AG04450 (cell line): ENCODE measurements around the gene CYTL1. TPM values are rescaled to one million over a fixed set of nuclear protein-coding genes. Genes with fewer than 3 reads are reported as not detected.

Experiments used
- CTCF ChIA-PET: fragments of 300-600, 350-600 bp; formaldehyde crosslinking; extraction: SDS; loops from one replicate; lab custom pipeline; 2022; ENCODE audit warnings: antibody characterized with exemption, inconsistent platforms; lab: Charles Lee
- POLR2A ChIA-PET: fragments of 350-600 bp; formaldehyde crosslinking; extraction: SDS; loops from one replicate; lab custom pipeline; 2021; ENCODE audit warnings: antibody characterized with exemption, inconsistent platforms; lab: Yijun Ruan, JAX
- DNase-seq: peaks from one replicate; pipeline ENCODE4 v3.0.0-alpha.2; 2011; ENCODE audit warnings: low read depth, low spot score
- H3K27ac ChIP-seq: one replicate; pipeline ENCODE4 v1.5.1; 2012; ENCODE audit warnings: low read depth, low read length, control low read depth
- H3K27me3 ChIP-seq: one replicate; pipeline ENCODE4 v1.6.0; 2012; ENCODE audit warnings: low read length; ENCODE audit not compliant: control insufficient read depth, insufficient read depth
- H3K4me3 ChIP-seq: 2 replicates; pipeline ENCODE4 v1.5.1; 2011; ENCODE audit warnings: mild to moderate bottlenecking, low read depth, low read length, control low read depth
- H3K9me3 ChIP-seq: 2 replicates; pipeline ENCODE4 v1.5.1; 2012; ENCODE audit warnings: low read length; ENCODE audit not compliant: control insufficient read depth, insufficient read depth
- CTCF ChIP-seq: IDR thresholded peaks from 2 replicates; pipeline ENCODE4 v1.5.1; 2011; ENCODE audit warnings: low read depth, low read length, control low read depth, inconsistent platforms
- polyA plus RNA-seq: library from polyadenylated mRNA; depleted of rRNA; stranded (reverse); fragments of >200 nt; gene quantifications from 2 replicates; pipeline ENCODE4 v1.2.3, GENCODE V29; 2011

The CYTL1 gene
- polyA plus RNA-seq, 1 experiment: 30.0 TPM

GRCh38 chr4:4994312-4995097 lies 24.8 kb downstream of the CYTL1 start:
- ChIA-PET CTCF (interaction anchor here (0.7 to 1.7 kb wide), 11 partner anchors 13 to 1005 kb away, joined by 3 to 7 read pairs (median 4); partner anchors contain the start of gene STK32B), POLR2A (no interaction called here)
- Histone ChIP-seq H3K27me3 (peaks cover 8% of the 10 kb centered on the region), H3K4me3 (no peak overlapping the region), H3K27ac (no peak overlapping the region), H3K9me3 (no peaks in the 10 kb centered on the region)
- no peak for DNase-seq
- no peak for TF ChIP-seq CTCF

- Histone ChIP-seq H3K27me3 (peaks cover 6% of the 10 kb centered on the region), H3K9me3 (no peaks in the 10 kb centered on the region), H3K4me3 (no peak overlapping the region), H3K27ac (no peak overlapping the region)
- CTCF ChIA-PET: interaction anchor here (1.1 to 1.4 kb wide), 2 partner anchors 58 to 474 kb away, joined by 3 to 6 read pairs; no protein-coding TSS in a partner anchor
- TF ChIP-seq CTCF: no peak
- no peak for DNase-seq
- POLR2A ChIA-PET: no interaction called here
Observed at GRCh38 chr4:4992833-4993232, 26.4 kb downstream of the CYTL1 start.

GRCh38 chr4:4991541-4992099 lies 27.6 kb downstream of the CYTL1 start:
- peak overlapping the region; percentile 21 for H3K27ac ChIP-seq
- peaks cover 6% of the 10 kb centered on the region for H3K27me3 ChIP-seq
- DNase-seq: no peak
- ChIA-PET POLR2A (no interaction called here), CTCF (interaction anchor here (0.6 to 1.4 kb wide), 3 partner anchors 59 to 500 kb away, joined by 3 to 6 read pairs (median 4); no protein-coding TSS in a partner anchor)
- no peaks in the 10 kb centered on the region for H3K9me3 ChIP-seq
- no peak overlapping the region for H3K4me3 ChIP-seq
- no peak for TF ChIP-seq CTCF

- H3K27ac ChIP-seq: peak overlapping the region; percentile 21
- H3K9me3 ChIP-seq: no peaks in the 10 kb centered on the region
- DNase-seq: no peak
- CTCF ChIA-PET: no interaction called here
- H3K4me3 ChIP-seq: no peak overlapping the region
- TF ChIP-seq CTCF: no peak
- POLR2A ChIA-PET: no interaction called here
- peaks cover 6% of the 10 kb centered on the region for H3K27me3 ChIP-seq
Observed at GRCh38 chr4:4990857-4991540, 28.3 kb downstream of the CYTL1 start.
